ENCODE measurements around the gene SLC26A6. TPM values are rescaled to one million over a fixed set of nuclear protein-coding genes. Genes with fewer than 3 reads are reported as not detected.

SLC26A6 gene
- total RNA-seq, 1 experiment from 2014 or later = 36.3 TPM

GRCh38 chr3:48600711-48601621, 34.3 kb downstream of the SLC26A6 start:
- Histone ChIP-seq H3K4me3 (ENCODE audit: low read depth in 2 of 2, low read length in 2 of 2) (no peak overlapping the region), H3K36me3 (ENCODE audit: control insufficient read depth, insufficient read depth, low read length) (peaks cover 4% of the 10 kb centered on the region), H3K27ac (ENCODE audit: low read length) (no peak overlapping the region), H3K9me3 (ENCODE audit: control insufficient read depth, insufficient read depth, low read depth, low read length) (no peaks in the 10 kb centered on the region), H3K27me3 (ENCODE audit: control insufficient read depth, insufficient read depth, low read length) (no peaks in the 10 kb centered on the region), H3K4me1 (ENCODE audit: control insufficient read depth, insufficient read depth, low read length) (peaks cover 27% of the 10 kb centered on the region)
- ATAC-seq (no peak), DNase-seq (ENCODE audit: low read depth, low spot score) (no peak)
- in situ Hi-C loops (cut with HindIII; ENCODE audit: low pct_unique_long_range_greater_than_20kb, low sequenced_read_pairs) = no loop called here
- TF ChIP-seq REST (IDR thresholded peaks at IDR 0.05; ENCODE audit: insufficient read depth in 1 of 2, low read depth in 2 of 2, low read length in 1 of 2) (no peak), TCF7L2 (IDR thresholded peaks at IDR 0.05; ENCODE audit: low read depth, low read length) (no peak), SIN3A (IDR thresholded peaks at IDR 0.05; ENCODE audit: borderline replicate concordance, insufficient read depth, low read depth, low read length) (no peak), POLR2AphosphoS5 (IDR thresholded peaks at IDR 0.05; ENCODE audit: low read depth, low read length) (no peak), CTCF (IDR thresholded peaks at IDR 0.05) (no peak)
- ChIA-PET POLR2A (no interaction called here), CTCF (no interaction called here)
- BruUV-seq (replicated peaks) = no TSS peak
- intact Hi-C loops (cut with micrococcal nuclease; ENCODE audit: unreplicated experiment) = no loop called here

- Histone ChIP-seq H3K27ac (ENCODE audit: low read length) (no peak overlapping the region), H3K4me3 (ENCODE audit: low read depth in 2 of 2, low read length in 2 of 2) (no peak overlapping the region), H3K4me1 (ENCODE audit: control insufficient read depth, insufficient read depth, low read length) (peaks cover 34% of the 10 kb centered on the region), H3K9me3 (ENCODE audit: control insufficient read depth, insufficient read depth, low read depth, low read length) (no peaks in the 10 kb centered on the region), H3K36me3 (ENCODE audit: control insufficient read depth, insufficient read depth, low read length) (peaks cover 3% of the 10 kb centered on the region; the same call in 1 of the 2 replicates), H3K27me3 (ENCODE audit: control insufficient read depth, insufficient read depth, low read length) (no peaks in the 10 kb centered on the region)
- CTCF ChIA-PET = no interaction called here
- no peak for ATAC-seq
- DNase-seq (ENCODE audit: low read depth, low spot score) = no peak
- intact Hi-C loops (cut with micrococcal nuclease; ENCODE audit: unreplicated experiment) (no loop called here), in situ Hi-C loops (cut with HindIII; ENCODE audit: low pct_unique_long_range_greater_than_20kb, low sequenced_read_pairs) (no loop called here)
- no TSS peak for BruUV-seq (replicated peaks)
- TF ChIP-seq POLR2AphosphoS5 (IDR thresholded peaks at IDR 0.05; ENCODE audit: low read depth, low read length) = no peak
- TF ChIP-seq REST (IDR thresholded peaks at IDR 0.05; ENCODE audit: insufficient read depth in 1 of 2, low read depth in 2 of 2, low read length in 1 of 2) = no peak
- TF ChIP-seq TCF7L2 (IDR thresholded peaks at IDR 0.05; ENCODE audit: low read depth, low read length) = no peak
- TF ChIP-seq SIN3A (IDR thresholded peaks at IDR 0.05; ENCODE audit: borderline replicate concordance, insufficient read depth, low read depth, low read length) = no peak
- POLR2A ChIA-PET = no interaction called here
Measured at GRCh38 chr3:48599509-48600285, 35.6 kb downstream of the SLC26A6 start.
